Measurements from ENCODE around the gene NPAS3. TPM values are rescaled to one million over a fixed set of nuclear protein-coding genes. Genes with fewer than 3 reads are reported as not detected.

The NPAS3 gene
- total RNA-seq, 1 experiment from 2014 or later: 0.36 TPM

- Histone ChIP-seq H3F3A (ENCODE audit: low read length, unreplicated experiment) (no peaks in the 10 kb centered on the region), H3K4me2 (ENCODE audit: low read length) (no peak overlapping the region), H3K9me2 (replicated peaks; ENCODE audit: low read length) (no peaks in the 10 kb centered on the region), H3K9me3 (ENCODE audit: low read length) (no peaks in the 10 kb centered on the region), H2AFZ (ENCODE audit: low read length) (no peak overlapping the region), H3K4me1 (ENCODE audit: insufficient read depth, low read length) (no peaks in the 10 kb centered on the region), H3K27me3 (ENCODE audit: low read length) (peaks cover 39% of the 10 kb centered on the region), H3K27ac (ENCODE audit: low read length) (no peak overlapping the region), H3K4me3 (ENCODE audit: low read length) (no peak overlapping the region), H3K36me3 (ENCODE audit: low read depth, low read length) (no peaks in the 10 kb centered on the region), H3K9ac (ENCODE audit: low read length) (no peak overlapping the region), H4K20me1 (ENCODE audit: low read length) (no peaks in the 10 kb centered on the region), H3K79me2 (ENCODE audit: low read length) (no peaks in the 10 kb centered on the region)
- ChIA-PET POLR2A (ENCODE audit: unreplicated experiment) (no interaction called here), CTCF (no interaction called here)
- BruUV-seq (replicated peaks): no TSS peak
- TF ChIP-seq EZH2 (IDR thresholded peaks at IDR 0.05; ENCODE audit: low read length, unreplicated experiment): no peak
- no peak for TF ChIP-seq EZH2phosphoT487 (IDR thresholded peaks at IDR 0.05; ENCODE audit: borderline replicate concordance, low read length)
- no peak for TF ChIP-seq CTCF (conservative IDR thresholded peaks at IDR 0.05; ENCODE audit: low read depth, low read length)
- intact Hi-C loops (cut with micrococcal nuclease): no loop called here
- ATAC-seq (no peak), DNase-seq (no peak)
Measured at GRCh38 chr14:33352821-33353220, 414.1 kb downstream of the NPAS3 start.

GRCh38 chr14:33356181-33356580, 417.5 kb downstream of the NPAS3 start:
- Histone ChIP-seq H3K27me3 (ENCODE audit: low read length) (peaks cover 21% of the 10 kb centered on the region; the same call in 1 of the 2 replicates), H3K9me2 (replicated peaks; ENCODE audit: low read length) (no peaks in the 10 kb centered on the region), H4K20me1 (ENCODE audit: low read length) (no peaks in the 10 kb centered on the region), H3K9ac (ENCODE audit: low read length) (no peak overlapping the region), H3K79me2 (ENCODE audit: low read length) (no peaks in the 10 kb centered on the region), H3K4me2 (ENCODE audit: low read length) (no peak overlapping the region), H3K27ac (ENCODE audit: low read length) (no peak overlapping the region), H3F3A (ENCODE audit: low read length, unreplicated experiment) (no peaks in the 10 kb centered on the region), H3K9me3 (ENCODE audit: low read length) (no peaks in the 10 kb centered on the region), H3K36me3 (ENCODE audit: low read depth, low read length) (no peaks in the 10 kb centered on the region), H2AFZ (ENCODE audit: low read length) (no peak overlapping the region), H3K4me1 (ENCODE audit: insufficient read depth, low read length) (no peaks in the 10 kb centered on the region), H3K4me3 (ENCODE audit: low read length) (no peak overlapping the region)
- no peak for DNase-seq
- TF ChIP-seq EZH2phosphoT487 (IDR thresholded peaks at IDR 0.05; ENCODE audit: borderline replicate concordance, low read length) (no peak), EZH2 (IDR thresholded peaks at IDR 0.05; ENCODE audit: low read length, unreplicated experiment) (no peak), CTCF (conservative IDR thresholded peaks at IDR 0.05; ENCODE audit: low read depth, low read length) (no peak)
- intact Hi-C loops (cut with micrococcal nuclease): no loop called here
- ChIA-PET CTCF (no interaction called here), POLR2A (ENCODE audit: unreplicated experiment) (no interaction called here)
- ATAC-seq: no peak
- BruUV-seq (replicated peaks): no TSS peak

- no peak overlapping the region for H3K27ac ChIP-seq (ENCODE audit: low read length)
- ATAC-seq (no peak), DNase-seq (no peak)
- H3K4me2 ChIP-seq (ENCODE audit: low read length): no peak overlapping the region
- H3K27me3 ChIP-seq (ENCODE audit: low read length): peaks cover 21% of the 10 kb centered on the region; the same call in 1 of the 2 replicates
- no peaks in the 10 kb centered on the region for H3K9me2 ChIP-seq (replicated peaks; ENCODE audit: low read length)
- no peaks in the 10 kb centered on the region for H3K36me3 ChIP-seq (ENCODE audit: low read depth, low read length)
- intact Hi-C loops (cut with micrococcal nuclease): no loop called here
- H3K9ac ChIP-seq (ENCODE audit: low read length): no peak overlapping the region
- CTCF ChIA-PET: no interaction called here
- TF ChIP-seq CTCF (conservative IDR thresholded peaks at IDR 0.05; ENCODE audit: low read depth, low read length) (no peak), EZH2phosphoT487 (IDR thresholded peaks at IDR 0.05; ENCODE audit: borderline replicate concordance, low read length) (no peak), EZH2 (IDR thresholded peaks at IDR 0.05; ENCODE audit: low read length, unreplicated experiment) (no peak)
- no peaks in the 10 kb centered on the region for H3K9me3 ChIP-seq (ENCODE audit: low read length)
- H3K79me2 ChIP-seq (ENCODE audit: low read length): no peaks in the 10 kb centered on the region
- H3F3A ChIP-seq (ENCODE audit: low read length, unreplicated experiment): no peaks in the 10 kb centered on the region
- no peaks in the 10 kb centered on the region for H3K4me1 ChIP-seq (ENCODE audit: insufficient read depth, low read length)
- no TSS peak for BruUV-seq (replicated peaks)
- POLR2A ChIA-PET (ENCODE audit: unreplicated experiment): no interaction called here
- no peak overlapping the region for H2AFZ ChIP-seq (ENCODE audit: low read length)
- no peaks in the 10 kb centered on the region for H4K20me1 ChIP-seq (ENCODE audit: low read length)
- H3K4me3 ChIP-seq (ENCODE audit: low read length): no peak overlapping the region
Measured at GRCh38 chr14:33357225-33358010, 418.7 kb downstream of the NPAS3 start.

Data from PC-3 (cell line).